GM19468 (cell line): ENCODE measurements around the gene GOLGA8R.
"Not testable (repeated sequence)": the region's sequence is repeated elsewhere in the genome, so short reads cannot be mapped to it uniquely, and the experiment has no call there.

ENCODE experiments used
- ATAC-seq: cut with Tn5 transposase; IDR thresholded peaks from one replicate; pipeline ENCODE4 v1.9.1; 2021; ENCODE audit warnings: mild to moderate bottlenecking, moderate library complexity, moderate number of reproducible peaks; ENCODE audit not compliant: unreplicated experiment; ENCODE audit errors: extremely low read depth

GOLGA8R gene, protein sequence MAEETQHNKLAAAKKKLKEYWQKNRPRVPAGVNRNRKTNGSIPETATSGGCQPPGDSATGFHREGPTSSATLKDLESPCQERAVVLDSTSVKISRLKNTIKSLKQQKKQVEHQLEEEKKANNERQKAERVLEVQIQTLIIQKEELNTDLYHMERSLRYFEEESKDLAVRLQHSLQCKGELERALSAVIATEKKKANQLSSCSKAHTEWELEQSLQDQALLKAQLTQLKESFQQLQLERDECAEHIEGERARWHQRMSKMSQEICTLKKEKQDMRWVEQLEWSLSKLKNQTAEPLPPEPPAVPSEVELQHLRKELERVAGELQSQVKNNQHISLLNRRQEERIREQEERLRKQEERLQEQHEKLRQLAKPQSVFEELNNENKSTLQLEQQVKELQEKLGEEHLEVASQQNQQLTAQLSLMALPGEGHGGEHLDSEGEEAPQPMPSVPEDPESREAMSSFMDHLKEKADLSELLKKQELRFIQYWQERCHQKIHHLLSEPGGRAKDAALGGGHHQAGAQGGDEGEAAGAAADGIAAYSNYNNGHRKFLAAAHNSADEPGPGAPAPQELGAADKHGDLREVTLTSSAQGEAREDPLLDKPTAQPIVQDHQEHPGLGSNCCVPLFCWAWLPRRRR

DNA sequence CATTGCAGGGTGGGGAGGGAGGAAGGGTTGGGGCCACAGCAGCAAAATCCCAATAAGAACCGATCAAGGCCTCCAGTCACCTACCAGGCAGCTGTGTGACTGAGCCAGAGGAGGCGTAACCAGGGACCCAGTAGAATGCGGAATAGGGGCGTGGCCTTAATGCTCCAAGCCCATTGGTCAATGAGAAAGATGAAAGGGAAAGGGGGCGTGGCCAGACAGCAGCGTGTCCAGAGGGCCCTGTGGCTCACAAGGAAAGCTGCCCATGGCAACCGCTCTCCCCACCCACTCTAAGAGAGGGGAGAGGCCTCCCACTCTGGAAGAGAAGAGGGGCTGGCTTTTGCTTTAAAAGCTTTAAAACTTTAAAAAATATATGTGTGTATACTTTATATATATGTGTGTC is at the start of gene GOLGA8R:
Gene GOLGA8R (minus strand): TSS at position 101 of the 400 bp plus-strand sequence. CDS start 98 bp downstream, at position 3.
- not testable (repeated sequence) for ATAC-seq

- not testable (repeated sequence) for ATAC-seq
These were observed 49.8 kb upstream of the GOLGA8R start for GRCh38 chr15:30463849-30464248.

- not testable (repeated sequence) for ATAC-seq
These were observed 48.1 kb upstream of the GOLGA8R start for GRCh38 chr15:30462176-30462575.

DNA sequence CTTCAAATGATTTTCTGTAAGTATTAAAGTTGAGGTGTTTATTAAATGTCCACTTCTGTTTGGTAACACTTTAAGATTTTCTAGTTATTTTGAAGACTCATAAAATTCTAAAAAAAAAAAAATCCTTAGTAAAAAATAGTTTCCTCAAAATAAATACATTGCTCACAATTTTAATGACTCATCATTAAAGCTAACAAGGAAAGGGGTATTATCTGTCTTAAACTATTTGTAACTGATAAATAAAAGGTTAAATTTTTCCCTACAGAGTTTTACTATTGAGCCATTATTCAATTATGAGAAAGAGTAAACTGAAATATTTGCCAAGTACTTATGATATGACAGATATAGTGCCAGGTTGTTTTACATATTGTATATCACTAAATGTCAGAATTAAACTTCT is 38.6 kb upstream of the GOLGA8R start:
- ATAC-seq = not testable (repeated sequence)

GRCh38 chr15:30438348-30438747 is 24.3 kb upstream of the GOLGA8R start:
- ATAC-seq = not testable (repeated sequence)

GRCh38 chr15:30435878-30436277 is 21.8 kb upstream of the GOLGA8R start:
- ATAC-seq = not testable (repeated sequence)

DNA sequence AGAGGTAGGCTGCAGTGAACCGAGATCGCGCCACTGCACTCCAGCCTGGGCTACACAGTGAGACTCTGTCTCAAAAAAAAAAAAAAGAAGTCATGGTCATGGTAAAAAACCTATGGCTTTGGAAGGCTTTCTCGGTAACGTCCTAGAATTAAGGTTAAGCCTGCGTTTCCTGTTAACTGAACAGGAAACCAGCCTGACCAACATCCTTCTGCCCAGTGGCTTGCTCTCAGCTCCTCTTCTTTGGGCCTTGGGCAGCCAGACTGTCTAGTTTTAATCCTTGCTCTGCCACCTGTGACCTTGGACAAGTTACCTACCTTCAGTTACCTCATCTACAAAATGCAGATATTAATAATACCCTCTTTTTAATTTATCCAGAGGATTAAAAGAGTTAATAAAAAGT is 6.7 kb upstream of the GOLGA8R start:
- ATAC-seq = not testable (repeated sequence)

- not testable (repeated sequence) for ATAC-seq
These were observed 6.4 kb downstream of the GOLGA8R start for GRCh38 chr15:30407636-30408035.

GRCh38 chr15:30398988-30399387 is 15.1 kb downstream of the GOLGA8R start:
- not testable (repeated sequence) for ATAC-seq

GRCh38 chr15:30393664-30393991 is 20.4 kb downstream of the GOLGA8R start:
- ATAC-seq = not testable (repeated sequence)

DNA sequence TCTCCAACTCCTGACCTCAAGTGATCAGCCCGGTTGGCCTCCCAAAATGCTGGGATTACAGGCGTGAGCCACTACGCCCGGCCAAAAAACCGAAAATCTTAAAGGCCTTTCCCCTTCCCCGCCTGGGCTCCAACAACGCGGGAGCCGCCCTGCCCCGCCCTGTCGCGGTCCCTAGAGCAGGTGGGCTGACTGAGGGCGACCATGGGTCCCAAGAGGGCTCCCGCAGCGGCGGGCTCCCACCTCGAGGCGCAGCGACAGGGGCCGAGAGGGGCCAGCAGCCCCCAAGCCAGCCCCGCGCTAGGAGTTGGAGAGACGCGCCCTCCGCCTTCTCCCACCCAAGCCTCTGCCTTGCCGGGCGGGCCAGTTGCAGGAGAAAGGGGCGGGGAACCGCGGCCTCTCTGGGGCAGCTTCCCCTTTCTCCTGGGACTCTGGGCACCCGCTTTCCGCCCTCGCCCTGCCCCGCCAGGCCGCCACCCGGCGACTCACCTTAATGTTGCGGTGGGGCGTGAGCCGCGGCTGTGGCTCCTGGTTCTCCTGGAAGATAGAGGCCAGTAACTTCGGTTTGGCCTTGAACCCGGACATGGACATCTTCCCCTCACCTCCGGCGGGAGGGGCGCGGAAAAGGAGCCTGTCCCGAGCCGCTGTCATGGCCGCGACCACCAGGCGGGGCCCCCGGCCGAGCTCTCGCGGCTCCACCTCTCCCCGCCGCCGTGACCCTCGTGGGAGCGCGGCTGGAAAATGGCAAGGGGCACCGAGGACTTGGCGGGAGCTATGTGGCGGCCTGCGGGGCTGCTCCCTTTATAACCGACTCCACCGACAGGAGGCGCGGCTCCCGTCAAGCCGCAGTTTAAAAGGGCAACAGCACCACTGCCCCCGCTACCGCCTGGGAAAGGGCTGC is 21.0 kb downstream of the GOLGA8R start, which contains the start of gene CHRFAM7A:
Gene CHRFAM7A (minus strand): TSS at position 775 of the 898 bp plus-strand sequence. CDS start 10,189 bp downstream, outside the sequence.
- ATAC-seq = not testable (repeated sequence)

DNA sequence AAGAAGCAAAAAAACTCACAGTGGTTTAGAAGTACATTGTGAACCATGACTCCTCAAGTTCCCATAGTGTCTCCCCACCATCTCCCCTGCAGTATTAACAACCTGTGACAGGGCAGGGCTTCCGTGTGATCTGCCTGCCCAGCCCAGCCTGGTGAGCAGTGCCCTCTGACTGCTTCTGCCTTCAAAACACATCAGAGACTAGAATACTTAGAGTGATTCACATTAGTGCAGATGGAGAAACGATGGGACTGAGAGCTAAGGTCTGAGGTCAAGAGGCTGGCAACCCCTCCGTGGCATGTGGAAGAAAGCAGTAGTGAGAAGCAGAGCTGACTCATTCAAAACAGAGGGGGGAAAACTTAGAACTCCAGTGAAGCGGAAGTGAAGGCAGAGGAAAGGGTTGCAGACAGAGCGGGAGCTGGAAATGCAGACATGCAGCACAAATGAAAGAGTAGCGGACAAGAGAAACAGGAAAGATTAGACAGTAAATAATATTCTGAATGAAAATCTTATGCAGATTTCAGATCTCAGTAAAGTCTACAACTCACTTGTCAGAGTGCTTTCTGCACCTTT is 27.7 kb downstream of the GOLGA8R start:
- ATAC-seq = not testable (repeated sequence)

DNA sequence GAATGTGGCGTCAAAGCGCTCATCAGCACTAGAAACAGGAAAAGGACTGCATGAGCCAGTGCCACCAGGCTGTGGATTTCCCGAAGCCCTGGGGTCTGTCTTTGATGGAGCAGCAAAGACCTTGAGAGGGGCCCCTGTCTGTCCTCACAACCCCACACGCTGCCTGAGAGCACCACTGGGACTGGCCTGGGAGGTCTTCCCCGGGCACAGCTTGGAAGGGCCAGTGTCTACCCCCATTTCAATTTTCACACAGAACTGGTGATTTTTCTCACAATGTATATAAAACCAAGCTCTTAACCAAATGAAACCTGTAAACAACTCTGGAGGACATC is 37.0 kb downstream of the GOLGA8R start:
- ATAC-seq = not testable (repeated sequence)

GRCh38 chr15:30376375-30377081 is 37.5 kb downstream of the GOLGA8R start:
- not testable (repeated sequence) for ATAC-seq

DNA sequence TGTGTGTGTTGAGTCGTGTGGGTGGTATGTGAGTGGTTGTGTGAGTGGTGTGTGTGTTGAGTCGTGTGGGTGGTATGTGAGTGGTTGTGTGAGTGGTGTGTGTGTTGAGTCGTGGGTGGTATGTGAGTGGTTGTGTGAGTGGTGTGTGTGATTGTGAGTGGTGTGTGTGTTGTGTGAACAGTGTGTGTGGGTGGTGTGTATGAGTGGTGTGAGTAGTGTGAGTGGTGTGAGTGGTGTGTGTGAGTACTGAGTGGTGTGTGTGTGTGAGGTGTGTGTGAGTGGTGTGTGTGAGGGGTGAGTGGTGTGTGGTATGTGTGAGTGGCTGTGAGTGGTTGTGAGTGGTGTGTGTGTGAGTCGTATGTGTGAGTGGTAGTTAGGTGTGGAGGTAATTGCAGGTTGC is 38.2 kb downstream of the GOLGA8R start:
- not testable (repeated sequence) for ATAC-seq

GRCh38 chr15:30374862-30375261 is 39.2 kb downstream of the GOLGA8R start:
- ATAC-seq = not testable (repeated sequence)

GRCh38 chr15:30368271-30368670 is 45.8 kb downstream of the GOLGA8R start:
- not testable (repeated sequence) for ATAC-seq

DNA sequence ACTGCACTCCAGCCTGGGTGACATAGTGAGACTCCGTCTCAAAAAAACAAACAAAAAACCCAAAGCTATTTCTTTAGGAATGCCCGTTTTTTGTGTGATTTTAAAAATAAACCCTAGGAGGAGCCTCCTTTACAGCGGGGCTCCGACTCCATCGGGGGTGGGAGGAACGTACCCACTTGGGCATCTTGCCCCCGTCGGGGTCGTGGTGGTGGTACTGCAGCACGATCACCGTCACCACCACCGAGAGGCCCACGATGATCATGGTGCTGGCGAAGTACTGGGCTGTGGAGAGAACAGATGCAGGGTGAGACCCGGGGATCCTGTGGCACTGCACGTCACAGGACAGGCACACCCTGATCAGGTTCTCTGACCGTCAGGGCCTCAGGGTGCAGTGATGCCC is 46.8 kb downstream of the GOLGA8R start:
- not testable (repeated sequence) for ATAC-seq

DNA sequence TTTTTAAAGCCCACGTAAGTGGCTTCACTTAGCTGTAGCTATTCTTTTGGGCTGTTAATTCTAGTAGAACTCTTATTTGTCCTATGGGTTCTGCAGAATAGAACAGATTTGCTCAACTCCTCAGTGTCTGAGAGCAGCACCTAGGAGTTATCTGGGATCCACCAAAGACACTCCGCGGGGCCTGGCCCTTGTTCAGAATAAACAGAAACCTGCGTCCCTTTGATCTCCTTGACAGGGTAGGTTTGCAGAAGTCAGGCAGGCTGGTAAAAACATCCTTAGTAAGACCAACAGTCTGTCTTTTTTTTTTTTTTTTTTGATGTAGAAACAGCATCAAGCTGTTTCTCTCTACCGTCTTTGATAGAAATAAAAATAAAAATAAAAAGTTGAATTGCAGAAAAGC is 52.7 kb downstream of the GOLGA8R start:
- ATAC-seq = not testable (repeated sequence)
